ENCODE results near the gene WFDC2.

The WFDC2 gene

GRCh38 chr20:45469336-45470261, at the start of gene WFDC2:
Gene WFDC2 (plus strand): TSS chr20:45469753. CDS start chr20:45469782, 29 bp downstream.
- DNase-seq = no peak

- no peak for DNase-seq
These were observed 49.4 kb upstream of the WFDC2 start for GRCh38 chr20:45420125-45420524.

- DNase-seq = no peak
These were observed 45.9 kb upstream of the WFDC2 start for GRCh38 chr20:45423700-45424099.

- DNase-seq = no peak
These were observed 44.0 kb upstream of the WFDC2 start for GRCh38 chr20:45425561-45425960.

- DNase-seq = no peak
These were observed 43.1 kb upstream of the WFDC2 start for GRCh38 chr20:45426320-45427016.

GRCh38 chr20:45427236-45428149, 42.1 kb upstream of the WFDC2 start:
- DNase-seq = no peak

- no peak for DNase-seq
These were observed 39.9 kb upstream of the WFDC2 start for GRCh38 chr20:45429618-45430017.

- DNase-seq = no peak
These were observed 37.3 kb upstream of the WFDC2 start for GRCh38 chr20:45432294-45432693.

- DNase-seq = peak; percentile 65
These were observed 36.2 kb upstream of the WFDC2 start for GRCh38 chr20:45433316-45433715.

GRCh38 chr20:45433976-45434375, 35.6 kb upstream of the WFDC2 start:
- no peak for DNase-seq

GRCh38 chr20:45436732-45437485, 32.6 kb upstream of the WFDC2 start:
- peak; percentile 90 for DNase-seq

GRCh38 chr20:45440424-45440823, 29.1 kb upstream of the WFDC2 start:
- no peak for DNase-seq

GRCh38 chr20:45440891-45441685, 28.5 kb upstream of the WFDC2 start:
- no peak for DNase-seq

- DNase-seq = no peak
These were observed 27.8 kb upstream of the WFDC2 start for GRCh38 chr20:45441746-45442145.

- DNase-seq = no peak
These were observed 25.5 kb upstream of the WFDC2 start for GRCh38 chr20:45444050-45444449.

GRCh38 chr20:45445805-45446562, 23.6 kb upstream of the WFDC2 start:
- peak; percentile 31 for DNase-seq

GRCh38 chr20:45448270-45448669, 21.3 kb upstream of the WFDC2 start:
- no peak for DNase-seq

- DNase-seq = no peak
These were observed 20.0 kb upstream of the WFDC2 start for GRCh38 chr20:45449528-45449927.

- DNase-seq = peak; percentile 49
These were observed 19.3 kb upstream of the WFDC2 start for GRCh38 chr20:45450097-45450818.

- DNase-seq = no peak
These were observed 17.3 kb upstream of the WFDC2 start for GRCh38 chr20:45452238-45452637.

All from EL (cell line).